Tibial artery (tissue), 4 donors: Measurements from ENCODE around the gene MAPKAP1.
A peak's percentile ranks its signal among the peaks of the same experiment; 100 is the strongest.

ENCODE experiments used
- DNase-seq, 2 donors: peaks; one replicate each; pipeline ENCODE4 v3.0.0-alpha.2; 2019
- H3K27ac ChIP-seq, 2 donors: fragments of 200-600 bp; sonication (generic) in 1 of 2; 1 replicate in 1 of 2; 2 replicates in 1 of 2; pipeline ENCODE4 v1.5.1; 2018 to 2019; ENCODE audit warnings: mild to moderate bottlenecking in 1 of 2
- H3K27me3 ChIP-seq, 2 donors: fragments of 200-600 bp; sonication (generic) in 1 of 2; one replicate each; pipeline versions ENCODE4 v1.5.1 to v1.6.0; 2016 to 2019
- H3K36me3 ChIP-seq, 3 donors: fragments of 200-600 bp; sonication (generic) in 2 of 3; one replicate each; pipeline ENCODE4 v1.5.1; 2016 to 2019; ENCODE audit warnings: mild to moderate bottlenecking in 2 of 3
- H3K4me1 ChIP-seq, 4 donors: fragments of 200-600 bp; sonication (generic) in 2 of 4; 1 replicate in 3 of 4; 2 replicates in 1 of 4; pipeline ENCODE4 v1.5.1; 2016 to 2019
- H3K4me3 ChIP-seq, 2 donors: fragments of 200-600 bp; sonication (generic) in 1 of 2; 1 replicate in 1 of 2; 2 replicates in 1 of 2; pipeline ENCODE4 v1.5.1; 2018 to 2019; ENCODE audit warnings: mild to moderate bottlenecking in 2 of 2
- H3K9me3 ChIP-seq, 3 donors: fragments of 200-600 bp; sonication (generic) in 1 of 3; one replicate each; pipeline ENCODE4 v1.5.1; 2016 to 2019
- CTCF ChIP-seq, 2 experiments: fragments of 200-600 bp in 1 of 2; fragments of 450-650 bp in 1 of 2; IDR thresholded peaks; one replicate each; pipeline ENCODE4 v1.5.1; 2017 to 2019; ENCODE audit warnings: antibody characterized with exemption in 2 of 2, mild to moderate bottlenecking in 1 of 2, moderate library complexity in 1 of 2
- intact Hi-C: fragments of 100-400 bp; cut with DNase I; formaldehyde crosslinking; loops from one replicate; pipeline ENCODE4 v1.15.0; 2023; ENCODE audit warnings: low total_unique reads

Gene MAPKAP1

GRCh38 chr9:125415583-125416460 lies 291.2 kb downstream of the MAPKAP1 start:
- H3K9me3 ChIP-seq: no peaks in the 10 kb centered on the region
- intact Hi-C loops: no loop called here
- no peak overlapping the region for H3K4me3 ChIP-seq
- no peaks in the 10 kb centered on the region for H3K36me3 ChIP-seq
- TF ChIP-seq CTCF (IDR thresholded peaks at IDR 0.05): no peak
- no peaks in the 10 kb centered on the region for H3K27me3 ChIP-seq
- no peaks in the 10 kb centered on the region for H3K4me1 ChIP-seq
- no peak overlapping the region for H3K27ac ChIP-seq
- DNase-seq: no peak

- TF ChIP-seq CTCF (IDR thresholded peaks at IDR 0.05): no peak
- Histone ChIP-seq H3K4me3 (no peak overlapping the region), H3K27me3 (peaks cover 0 to 8% of the 10 kb centered on the region in 2 donors), H3K36me3 (no peaks in the 10 kb centered on the region), H3K27ac (no peak overlapping the region), H3K4me1 (peaks cover 0 to 4% (median 2%) of the 10 kb centered on the region in 4 donors), H3K9me3 (no peaks in the 10 kb centered on the region)
- intact Hi-C loops: no loop called here
- DNase-seq: no peak
Observed at GRCh38 chr9:125413579-125413978, 293.4 kb downstream of the MAPKAP1 start.

- intact Hi-C loops: no loop called here
- no peak for TF ChIP-seq CTCF (IDR thresholded peaks at IDR 0.05)
- peaks cover 0 to 16% of the 10 kb centered on the region in 2 donors for H3K27me3 ChIP-seq
- no peaks in the 10 kb centered on the region for H3K9me3 ChIP-seq
- no peak overlapping the region for H3K27ac ChIP-seq
- no peak for DNase-seq
- H3K36me3 ChIP-seq: no peaks in the 10 kb centered on the region
- no peak overlapping the region for H3K4me3 ChIP-seq
- peaks cover 0 to 14% (median 13%) of the 10 kb centered on the region in 4 donors for H3K4me1 ChIP-seq
Observed at GRCh38 chr9:125412166-125412565, 294.8 kb downstream of the MAPKAP1 start.

- intact Hi-C loops: no loop called here
- Histone ChIP-seq H3K36me3 (no peaks in the 10 kb centered on the region), H3K27ac (no peak overlapping the region), H3K27me3 (peaks cover 0 to 20% of the 10 kb centered on the region in 2 donors), H3K4me1 (peaks cover 0 to 14% (median 13%) of the 10 kb centered on the region in 4 donors), H3K4me3 (no peak overlapping the region), H3K9me3 (no peaks in the 10 kb centered on the region)
- DNase-seq: no peak
- TF ChIP-seq CTCF (IDR thresholded peaks at IDR 0.05): no peak
Observed at GRCh38 chr9:125411171-125411756, 295.7 kb downstream of the MAPKAP1 start.

- no peaks in the 10 kb centered on the region for H3K36me3 ChIP-seq
- intact Hi-C loops: no loop called here
- no peak for TF ChIP-seq CTCF (IDR thresholded peaks at IDR 0.05)
- no peaks in the 10 kb centered on the region for H3K9me3 ChIP-seq
- peaks cover 0 to 14% (median 13%) of the 10 kb centered on the region in 4 donors for H3K4me1 ChIP-seq
- peaks cover 0 to 21% of the 10 kb centered on the region in 2 donors for H3K27me3 ChIP-seq
- H3K4me3 ChIP-seq: peak overlapping the region in 1 of 2 donors; percentile 20
- no peak overlapping the region for H3K27ac ChIP-seq
- DNase-seq: no peak
Observed at GRCh38 chr9:125410522-125410894, 296.5 kb downstream of the MAPKAP1 start.
